IPS DF 6.9 (cell line): ENCODE results near the gene RAD17.
A peak's percentile ranks its signal among the peaks of the same experiment; 100 is the strongest.

Experiments
- DNase-seq: peaks from one replicate; pipeline ENCODE4 v3.0.0-alpha.2; 2013; ENCODE audit warnings: low read depth, low spot score
- H3K27ac ChIP-seq: one replicate; pipeline ENCODE4 v1.5.1; 2013; ENCODE audit warnings: low read length, control low read depth
- H3K27me3 ChIP-seq: 2 replicates; pipeline ENCODE4 v1.6.1; 2013; ENCODE audit warnings: mild to moderate bottlenecking, low read length; ENCODE audit not compliant: control insufficient read depth, insufficient read depth
- H3K36me3 ChIP-seq: 2 replicates; pipeline ENCODE4 v1.6.1; 2013; ENCODE audit warnings: low read length; ENCODE audit not compliant: control insufficient read depth, insufficient read depth
- H3K4me1 ChIP-seq: 2 replicates; pipeline ENCODE4 v1.6.1; 2013; ENCODE audit warnings: low read length; ENCODE audit not compliant: control insufficient read depth, insufficient read depth
- H3K4me3 ChIP-seq: 2 replicates; pipeline ENCODE4 v1.5.1; 2013; ENCODE audit warnings: mild to moderate bottlenecking, low read length
- H3K9me3 ChIP-seq: 2 replicates; pipeline ENCODE4 v1.6.1; 2013; ENCODE audit warnings: low read length, inconsistent platforms; ENCODE audit not compliant: control insufficient read depth, insufficient read depth
- WGBS: extraction: QIAGEN DNeasy Blood & Tissue Kit; methylation state at CpG from one replicate; pipeline ENCODE4 v1.1.7; 2013; ENCODE audit warnings: mixed read lengths, missing lambda C conversion rate; ENCODE audit not compliant: insufficient read length, insufficient coverage; 5-methylcytosine and 5-hydroxymethylcytosine counted together

The RAD17 gene

DNA sequence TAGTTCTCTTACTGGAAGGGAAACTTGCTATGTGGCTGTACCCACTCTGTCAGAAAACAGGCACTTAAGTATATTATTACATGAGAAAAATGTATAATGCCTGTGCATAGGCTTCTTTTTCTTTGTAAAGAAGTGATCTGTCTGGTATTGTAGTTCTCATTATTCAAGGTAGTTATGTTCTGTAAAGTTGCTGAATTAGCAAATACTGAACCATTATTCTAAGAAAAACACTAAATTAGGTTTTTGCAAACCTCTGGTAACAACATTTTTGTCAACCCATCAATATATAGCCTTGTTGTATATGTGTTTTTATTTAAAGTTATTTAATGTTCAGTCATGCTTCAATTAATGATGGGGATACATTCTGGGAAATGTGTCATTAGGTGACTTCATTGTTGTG, 8.8 kb downstream of the RAD17 start:
- no peaks in the 10 kb centered on the region for H3K9me3 ChIP-seq
- no peak overlapping the region for H3K27ac ChIP-seq
- no peaks in the 10 kb centered on the region for H3K4me1 ChIP-seq
- no peak for DNase-seq
- peaks cover 3% of the 10 kb centered on the region; the same call in 1 of the 2 replicates for H3K36me3 ChIP-seq
- no peak overlapping the region for H3K4me3 ChIP-seq
- H3K27me3 ChIP-seq, result no peaks in the 10 kb centered on the region

- no peaks in the 10 kb centered on the region for H3K27me3 ChIP-seq
- no peaks in the 10 kb centered on the region for H3K4me1 ChIP-seq
- WGBS, result no CpG with 5 or more reads among the region's 15 CpGs
- no peaks in the 10 kb centered on the region for H3K36me3 ChIP-seq
- no peak overlapping the region for H3K27ac ChIP-seq
- H3K4me3 ChIP-seq, result no peak overlapping the region
- H3K9me3 ChIP-seq, result no peaks in the 10 kb centered on the region
- no peak for DNase-seq
Measured at GRCh38 chr5:69404659-69405330, 35.2 kb downstream of the RAD17 start.

DNA sequence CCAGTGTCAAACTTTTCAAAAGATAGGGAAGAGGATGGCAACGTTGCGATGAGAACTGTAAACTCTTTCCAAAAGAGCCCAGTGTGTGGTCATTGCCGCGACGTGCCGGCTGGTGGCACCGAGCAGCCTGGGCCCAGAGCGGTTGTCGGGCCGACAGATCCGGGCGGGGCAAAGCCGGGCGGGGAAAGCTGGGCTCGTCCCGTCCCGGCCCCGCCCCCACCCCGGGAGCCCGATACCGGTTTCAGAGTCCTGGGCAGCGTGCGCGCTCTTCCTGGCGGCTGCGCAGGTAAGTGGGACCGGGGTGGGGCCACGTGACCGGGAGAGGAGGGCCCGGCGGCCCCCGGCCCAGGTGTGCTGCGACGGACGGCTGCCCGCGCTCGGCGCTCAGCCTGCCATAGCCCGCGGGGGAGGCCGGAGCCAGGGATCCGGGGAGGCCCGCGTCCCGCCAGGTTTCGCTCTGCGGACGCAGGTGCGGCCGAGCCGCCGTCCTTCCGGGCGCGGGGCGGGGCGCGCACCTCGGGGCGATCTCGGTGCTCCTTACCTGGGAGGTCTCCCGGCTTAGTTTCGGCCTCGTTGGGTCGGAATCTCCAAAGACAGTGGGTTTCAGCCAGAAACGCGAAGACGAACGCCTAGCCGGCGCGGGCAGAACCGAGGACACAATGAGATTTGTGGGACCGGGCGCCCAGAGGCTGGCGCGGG, 45.4 kb downstream of the RAD17 start, which contains the start of gene MARVELD2:
Gene MARVELD2, plus strand, starts transcription at position 232 of the 699 bp plus-strand sequence. CDS start 4,270 bp downstream, outside the sequence.
- Histone ChIP-seq H3K27me3 (no peaks in the 10 kb centered on the region), H3K4me1 (no peaks in the 10 kb centered on the region), H3K4me3 (peak within 1 kb of the TSS; percentile 88), H3K9me3 (no peaks in the 10 kb centered on the region), H3K36me3 (peaks cover 5% of the 10 kb centered on the region; the same call in 1 of the 2 replicates), H3K27ac (no peak within 1 kb of the TSS)
- DNase-seq, result peak; percentile 68
- no CpG with 5 or more reads among the region's 78 CpGs for WGBS

DNA sequence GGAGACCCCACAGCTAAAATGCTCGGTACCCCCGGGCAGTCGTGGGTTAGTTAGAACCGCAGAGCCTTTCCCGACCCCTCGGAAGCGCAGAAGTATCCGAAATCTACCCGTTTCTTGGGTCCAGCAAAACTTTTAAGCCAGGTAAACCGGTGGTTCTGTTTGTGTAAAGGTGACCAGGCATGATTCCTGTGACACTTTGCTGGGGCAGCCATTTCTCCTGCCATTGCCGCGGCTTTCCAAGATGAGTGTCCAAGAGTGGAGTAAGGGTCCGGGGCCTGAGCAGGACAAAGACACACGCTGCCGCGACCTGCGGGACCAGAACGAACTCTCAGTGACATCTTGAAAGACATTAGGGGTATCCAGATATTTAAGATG, 46.0 kb downstream of the RAD17 start:
- Histone ChIP-seq H3K9me3 (no peaks in the 10 kb centered on the region), H3K4me3 (peak overlapping the region; percentile 88), H3K27ac (no peak overlapping the region), H3K36me3 (peaks cover 5% of the 10 kb centered on the region; the same call in 1 of the 2 replicates), H3K27me3 (no peaks in the 10 kb centered on the region), H3K4me1 (no peaks in the 10 kb centered on the region)
- no peak for DNase-seq
- WGBS, result no CpG with 5 or more reads among the region's 18 CpGs

DNA sequence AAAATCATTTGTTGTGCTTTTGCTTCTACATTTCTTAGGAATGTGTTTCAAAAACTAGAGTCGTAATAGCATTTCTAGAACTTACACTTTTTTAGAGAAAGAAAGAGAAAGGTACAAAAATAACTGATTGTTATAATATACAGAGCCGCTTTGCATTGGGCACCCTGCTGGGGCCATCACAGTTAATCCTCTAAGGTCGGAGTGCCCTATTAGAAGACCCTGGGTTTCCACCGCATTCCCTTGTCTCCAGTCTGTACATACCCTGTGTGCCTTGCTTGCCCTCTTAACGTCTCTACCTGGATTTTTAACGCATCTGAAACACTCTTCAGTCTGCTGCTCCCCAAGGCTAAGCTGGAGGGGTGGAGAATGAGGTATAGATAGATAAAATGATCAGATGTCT, 46.6 kb downstream of the RAD17 start:
- Histone ChIP-seq H3K36me3 (peaks cover 5% of the 10 kb centered on the region; the same call in 1 of the 2 replicates), H3K27me3 (no peaks in the 10 kb centered on the region), H3K4me3 (peak overlapping the region; percentile 88; the same call in 1 of the 2 replicates), H3K4me1 (no peaks in the 10 kb centered on the region), H3K27ac (no peak overlapping the region), H3K9me3 (no peaks in the 10 kb centered on the region)
- WGBS, result no CpG with 5 or more reads among the region's 6 CpGs
- DNase-seq, result no peak

GRCh38 chr5:69416699-69417098, 47.1 kb downstream of the RAD17 start:
- H3K9me3 ChIP-seq, result no peaks in the 10 kb centered on the region
- H3K36me3 ChIP-seq, result peaks cover 5% of the 10 kb centered on the region; the same call in 1 of the 2 replicates
- no peak overlapping the region for H3K4me3 ChIP-seq
- H3K4me1 ChIP-seq, result no peaks in the 10 kb centered on the region
- no peak for DNase-seq
- H3K27ac ChIP-seq, result no peak overlapping the region
- no peaks in the 10 kb centered on the region for H3K27me3 ChIP-seq

GRCh38 chr5:69418554-69418953, 48.9 kb downstream of the RAD17 start:
- DNase-seq, result no peak
- H3K9me3 ChIP-seq, result no peaks in the 10 kb centered on the region
- peaks cover 5% of the 10 kb centered on the region; the same call in 1 of the 2 replicates for H3K36me3 ChIP-seq
- H3K4me1 ChIP-seq, result no peaks in the 10 kb centered on the region
- WGBS, result no CpG with 5 or more reads among the region's 3 CpGs
- H3K27me3 ChIP-seq, result no peaks in the 10 kb centered on the region
- no peak overlapping the region for H3K4me3 ChIP-seq
- no peak overlapping the region for H3K27ac ChIP-seq

DNA sequence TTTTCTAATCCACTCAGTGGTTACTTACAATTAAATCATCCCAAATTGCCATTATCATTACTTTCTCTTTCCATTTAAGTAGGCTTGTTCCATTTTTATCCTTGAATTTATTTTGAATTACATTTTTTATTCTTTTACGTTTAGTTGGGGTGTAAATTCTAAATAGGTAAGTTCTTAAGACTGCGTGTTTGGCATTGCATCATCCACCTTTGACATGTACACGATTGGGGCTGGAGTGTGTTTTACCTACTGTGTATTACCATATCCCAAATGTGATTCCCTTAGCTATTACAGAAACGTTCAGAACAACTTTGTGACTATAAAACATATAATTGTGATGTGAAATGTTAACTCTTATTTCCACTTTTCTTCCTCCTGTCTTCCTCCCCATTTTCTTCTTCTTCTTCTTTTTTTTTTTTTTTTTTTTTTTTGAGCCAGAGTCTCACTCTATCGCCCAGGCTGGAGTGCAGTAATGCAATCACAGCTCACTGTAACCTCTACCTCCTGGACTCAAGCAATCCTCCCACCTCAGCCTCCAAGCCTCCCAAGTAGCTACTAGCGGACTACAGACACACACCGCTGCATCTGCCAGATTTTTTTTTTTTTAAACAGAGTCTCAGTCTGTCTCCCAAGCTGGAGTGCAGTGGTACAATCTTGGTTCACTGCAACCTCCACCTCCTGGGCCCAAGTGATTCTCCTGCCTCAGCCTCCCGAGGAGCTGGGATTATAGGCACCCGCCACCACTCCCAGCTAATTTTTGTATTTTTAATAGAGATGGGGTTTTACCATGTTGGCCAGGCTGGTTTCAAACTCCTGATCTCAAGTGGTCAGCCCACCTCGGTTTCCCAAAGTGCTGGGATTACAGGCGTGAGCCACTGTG, 62.0 kb downstream of the RAD17 start:
- no peak overlapping the region for H3K4me3 ChIP-seq
- DNase-seq, result no peak
- H3K9me3 ChIP-seq, result no peaks in the 10 kb centered on the region
- no peaks in the 10 kb centered on the region for H3K4me1 ChIP-seq
- H3K27me3 ChIP-seq, result no peaks in the 10 kb centered on the region
- no CpG with 5 or more reads among the region's 11 CpGs for WGBS
- no peak overlapping the region for H3K27ac ChIP-seq
- H3K36me3 ChIP-seq, result peaks cover 6% of the 10 kb centered on the region; the same call in 1 of the 2 replicates

- H3K27me3 ChIP-seq, result no peaks in the 10 kb centered on the region
- H3K9me3 ChIP-seq, result no peaks in the 10 kb centered on the region
- H3K27ac ChIP-seq, result no peak overlapping the region
- H3K36me3 ChIP-seq, result peaks cover 6% of the 10 kb centered on the region; the same call in 1 of the 2 replicates
- no peak for DNase-seq
- WGBS, result no CpG with 5 or more reads among the region's 8 CpGs
- no peaks in the 10 kb centered on the region for H3K4me1 ChIP-seq
- no peak overlapping the region for H3K4me3 ChIP-seq
Measured at GRCh38 chr5:69432412-69433206, 63.0 kb downstream of the RAD17 start.
